CD4-positive, alpha-beta T cell treated with Interleukin-1 beta for 1 hour (primary cell): Measurements from ENCODE around the gene HOXB8.

ENCODE experiments used
- DNase-seq, 2 donors: peaks; one replicate each; pipeline ENCODE4 v3.0.0-alpha.2; 2020 to 2022

Gene HOXB8

DNA sequence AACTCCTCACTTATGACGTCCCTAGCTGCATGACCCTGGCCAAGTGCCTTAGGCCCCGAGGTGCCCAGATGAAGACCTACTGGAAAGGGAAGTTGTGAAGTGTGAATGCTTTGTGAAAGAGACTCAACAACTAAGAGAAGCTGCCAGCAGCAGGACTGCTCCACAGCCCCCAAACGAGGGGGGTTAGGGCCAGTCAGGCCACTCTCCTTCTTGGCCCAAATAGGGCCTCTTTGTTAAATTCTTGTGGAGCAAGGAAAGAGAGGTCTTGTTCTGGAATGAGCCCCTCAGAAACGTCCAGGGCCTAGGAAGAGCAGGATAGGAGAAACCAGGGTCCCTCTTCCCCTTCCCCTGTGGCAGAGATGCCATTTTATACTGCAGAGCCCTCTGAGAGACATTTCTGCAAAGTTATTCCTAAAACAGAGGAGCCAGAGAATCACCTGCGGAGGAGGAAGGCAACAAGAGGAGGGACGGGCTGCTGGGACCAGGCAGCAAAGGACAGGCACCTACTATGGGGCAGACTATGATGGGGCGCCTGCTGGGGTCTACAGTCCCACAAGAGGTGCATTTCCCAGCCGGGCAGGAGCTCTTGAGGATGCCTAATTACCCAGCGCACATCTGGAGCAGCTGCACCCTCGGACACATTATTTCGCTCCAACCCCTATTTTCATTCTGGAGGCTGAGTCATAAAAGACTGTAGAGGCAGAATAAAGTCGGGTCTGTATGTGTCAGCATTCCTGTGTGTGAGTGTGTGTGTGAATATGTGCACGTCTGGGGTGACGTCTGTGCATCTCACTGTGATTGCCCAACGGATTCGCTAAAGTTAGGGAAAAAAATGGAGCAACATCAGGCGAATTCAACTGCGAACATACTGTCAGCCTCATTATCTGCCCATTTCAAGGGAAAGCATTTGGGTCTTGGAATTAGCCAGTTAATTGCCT lies 22.5 kb upstream of the HOXB8 start:
- DNase-seq, result no peak

DNA sequence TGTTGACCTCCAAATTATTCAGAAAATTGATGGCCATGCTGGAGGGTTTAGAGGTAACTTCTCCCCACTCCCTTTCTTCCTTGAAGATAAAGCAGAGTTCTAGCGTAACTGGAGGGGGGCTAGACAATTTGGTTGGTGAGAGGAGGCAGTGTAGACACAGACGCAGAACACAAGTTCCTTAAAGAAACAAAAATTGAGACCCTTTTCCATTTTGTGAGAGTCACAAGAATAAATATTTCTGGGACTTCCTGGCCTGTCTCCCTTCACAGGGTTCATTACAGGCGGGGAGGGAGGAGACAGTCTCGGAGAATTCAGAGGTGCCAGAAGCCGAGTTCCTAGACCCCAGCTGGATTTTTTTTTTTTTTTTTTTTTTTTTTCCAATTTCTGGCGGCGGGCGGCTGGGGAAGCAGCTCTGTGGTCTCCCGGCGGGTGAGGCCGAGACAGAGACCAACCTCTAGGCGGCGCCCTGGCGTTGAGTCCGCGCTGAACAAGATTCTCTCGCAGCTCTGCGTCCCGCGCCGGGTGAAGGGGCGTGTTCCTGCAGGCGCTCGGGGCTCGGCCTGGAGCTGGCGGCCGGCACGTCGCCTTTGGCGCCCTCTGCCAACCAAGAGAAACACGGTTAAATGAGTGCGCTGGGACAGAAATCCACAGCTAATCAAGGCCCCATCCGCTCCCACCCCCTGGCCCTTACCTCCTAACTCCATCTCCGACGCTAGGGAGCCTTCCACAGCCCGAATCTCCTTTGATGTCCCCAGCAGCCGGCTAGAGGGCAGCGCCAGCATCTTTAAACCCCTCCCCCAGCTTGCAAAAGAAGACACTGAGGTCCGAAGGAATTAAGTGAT lies 21.3 kb upstream of the HOXB8 start:
- DNase-seq, result peak; percentile 58 to 64

- no peak for DNase-seq
These were observed 19.6 kb upstream of the HOXB8 start for GRCh38 chr17:48634493-48635208.

- DNase-seq, result no peak
These were observed 18.2 kb upstream of the HOXB8 start for GRCh38 chr17:48633266-48633677.

GRCh38 chr17:48632579-48633265 lies 17.6 kb upstream of the HOXB8 start:
- no peak for DNase-seq

DNA sequence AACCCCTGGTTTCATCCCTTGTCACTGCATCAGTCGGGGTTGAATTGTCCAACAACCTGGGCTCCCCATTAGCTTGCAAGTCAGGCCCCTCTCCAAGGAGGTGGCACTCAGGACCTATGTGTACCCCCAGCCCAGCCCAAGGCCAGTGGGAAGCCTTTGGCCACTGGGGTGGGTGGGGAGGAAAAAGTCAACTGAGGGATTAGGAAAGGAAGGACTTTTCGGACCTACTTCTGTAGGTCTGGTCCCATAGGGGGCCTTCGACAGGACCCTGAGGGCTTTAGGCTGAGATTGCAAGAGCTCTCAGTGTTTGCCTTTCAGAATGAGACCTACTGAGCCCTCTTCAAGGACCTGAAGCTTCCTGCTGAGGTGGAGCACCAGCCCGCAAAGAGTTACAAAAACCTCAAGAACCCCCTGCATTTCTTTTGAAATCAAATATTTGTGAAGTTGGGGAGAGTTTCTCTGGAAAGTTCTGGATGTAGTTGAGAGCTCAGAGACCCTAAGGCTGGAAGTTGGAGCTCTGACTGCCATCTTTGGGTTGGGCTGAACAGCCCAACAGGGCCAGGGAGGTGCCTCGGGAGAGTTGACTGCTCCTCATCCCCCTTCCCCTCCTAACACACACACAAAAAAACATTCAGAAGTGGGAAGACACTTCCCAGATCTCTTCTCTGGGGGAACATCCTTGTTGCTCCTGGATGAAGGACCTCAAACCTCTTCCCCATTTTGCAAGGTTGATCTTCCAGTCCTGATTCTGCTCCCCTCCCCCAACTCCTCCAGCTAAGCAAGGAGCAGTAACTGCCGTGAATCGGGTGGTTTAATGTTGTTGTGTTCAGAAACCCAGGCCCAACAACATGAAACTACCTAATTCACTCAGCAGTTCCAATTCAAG lies 16.8 kb upstream of the HOXB8 start:
- DNase-seq, result no peak

GRCh38 chr17:48630925-48631692 lies 16.0 kb upstream of the HOXB8 start:
- no peak for DNase-seq

- no peak for DNase-seq
These were observed 15.2 kb upstream of the HOXB8 start for GRCh38 chr17:48630009-48630924.

DNA sequence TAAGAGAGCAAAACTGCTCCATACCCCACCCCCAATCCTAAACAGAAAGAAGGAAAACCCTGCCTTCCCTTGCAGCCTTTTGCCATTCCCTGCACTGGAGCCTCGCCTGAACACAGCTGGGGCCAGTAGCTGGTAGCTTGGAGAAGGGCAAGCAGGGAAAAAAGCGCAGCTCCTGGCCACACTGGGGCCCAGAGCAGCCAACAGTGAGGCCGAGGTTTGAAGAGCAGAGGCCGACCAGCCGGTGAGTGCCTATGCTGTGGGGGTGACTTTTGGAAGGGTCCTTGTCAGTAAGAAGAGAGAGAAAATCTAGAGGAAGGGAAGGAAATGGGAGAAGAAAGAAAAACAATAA lies 14.3 kb upstream of the HOXB8 start:
- DNase-seq, result no peak

DNA sequence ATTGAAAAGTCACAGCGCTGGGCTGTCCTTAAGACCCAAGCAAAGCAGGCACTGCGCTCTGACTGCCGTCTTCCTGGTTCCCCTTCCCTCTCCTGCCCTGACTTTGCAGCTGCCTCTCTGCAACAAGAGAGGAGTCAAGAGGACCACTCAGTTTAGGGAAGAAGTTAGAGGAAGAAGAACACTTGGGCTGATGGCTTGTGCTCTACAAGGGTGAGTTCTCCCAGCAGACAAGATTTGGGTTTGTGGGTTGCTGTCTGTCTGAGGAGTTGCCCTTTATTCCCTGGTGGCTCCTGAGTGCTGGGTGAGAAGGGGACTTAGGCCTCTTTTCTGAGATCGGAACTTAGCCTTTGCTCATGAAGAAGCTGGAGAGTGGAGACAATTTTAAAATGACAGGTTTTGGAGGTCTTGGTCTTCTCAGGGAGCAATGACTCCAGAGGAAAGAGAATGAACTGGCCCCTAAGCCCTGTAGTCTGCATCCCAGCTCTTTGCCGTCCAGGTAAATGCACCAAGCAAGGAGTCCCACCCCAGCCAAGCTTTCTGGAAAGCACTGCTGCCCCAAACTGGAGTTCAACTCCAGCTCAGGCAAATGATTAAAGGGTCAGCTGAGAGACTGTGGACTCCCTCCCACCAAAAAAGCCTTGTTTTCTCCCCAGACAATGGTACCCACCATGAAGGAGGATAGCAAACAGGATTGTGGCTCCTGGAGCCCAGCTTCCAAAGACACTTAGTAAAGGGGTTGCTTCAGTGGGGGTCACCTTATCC lies 13.7 kb upstream of the HOXB8 start:
- no peak for DNase-seq

DNA sequence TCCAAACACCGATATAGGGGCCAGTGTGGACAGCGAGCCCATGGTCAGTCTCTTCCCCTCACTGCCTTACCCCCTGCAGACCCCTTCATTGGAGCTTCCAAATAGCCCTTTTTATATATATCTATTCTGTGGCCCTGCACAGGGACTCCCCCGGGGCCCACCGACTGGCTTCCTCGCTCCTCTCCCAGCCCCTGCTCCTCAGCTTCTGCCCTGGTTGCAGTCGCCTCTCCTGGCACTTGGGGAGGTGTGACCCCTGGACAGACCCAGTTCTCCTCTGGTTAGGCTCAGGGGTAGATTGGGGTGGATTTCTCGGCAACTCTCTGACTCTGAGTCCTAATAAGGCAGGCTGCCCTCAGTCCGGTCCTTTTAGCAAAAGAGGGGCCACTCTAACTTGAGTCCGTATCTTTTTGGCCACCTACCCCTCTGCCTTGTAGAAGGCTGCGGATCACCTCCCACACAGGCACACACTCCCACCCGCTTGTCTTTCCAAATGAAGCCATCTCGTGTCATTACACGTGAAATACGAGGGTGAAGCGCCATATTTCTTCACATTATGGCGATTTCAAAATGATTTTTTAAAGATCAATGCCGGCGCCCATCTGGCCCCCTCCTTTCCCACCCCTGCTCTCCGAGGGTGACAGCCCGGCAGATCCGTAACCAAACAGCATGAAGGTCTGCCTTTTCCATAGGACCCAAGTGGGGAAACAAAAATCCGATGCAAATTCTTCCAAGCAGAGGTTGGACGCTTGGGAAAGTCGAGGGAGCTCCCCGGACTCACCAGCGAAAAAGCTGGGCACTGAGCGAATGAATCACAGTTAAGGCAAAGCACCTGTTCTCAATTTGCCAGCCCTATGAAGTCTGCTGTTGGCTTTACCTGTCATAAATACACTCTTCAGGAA lies 12.8 kb upstream of the HOXB8 start:
- DNase-seq, result no peak

DNA sequence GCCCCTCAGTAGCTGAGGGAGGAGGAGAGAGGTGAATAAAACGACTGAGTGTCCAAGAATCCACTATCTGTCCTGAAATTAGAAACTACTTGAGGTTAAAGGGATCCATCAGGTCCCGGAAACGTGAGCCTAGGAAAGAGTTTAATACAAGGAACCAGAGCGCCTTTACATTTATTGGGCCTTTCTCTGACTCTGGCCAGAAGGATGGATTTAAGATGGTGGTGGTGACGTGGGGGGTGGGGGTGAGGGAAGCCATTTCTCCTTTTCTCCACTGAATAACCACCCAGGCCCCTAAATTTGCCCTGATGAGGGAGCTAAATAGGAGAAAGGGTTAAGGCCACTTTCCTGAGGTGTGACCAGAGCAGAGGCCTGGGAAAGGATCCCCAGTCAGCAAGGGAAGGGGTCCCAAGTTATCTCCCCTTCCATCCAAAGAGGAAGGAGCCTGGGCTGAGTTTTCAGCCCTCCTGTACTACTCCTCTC lies 12.1 kb upstream of the HOXB8 start:
- no peak for DNase-seq

- peak; percentile 42 to 43 for DNase-seq
These were observed 11.4 kb upstream of the HOXB8 start, which contains the start of gene HOXB9 for GRCh38 chr17:48626245-48627117. Gene HOXB9, minus strand, starts transcription at chr17:48626358. Its CDS starts 89 bp downstream, at chr17:48626269.

DNA sequence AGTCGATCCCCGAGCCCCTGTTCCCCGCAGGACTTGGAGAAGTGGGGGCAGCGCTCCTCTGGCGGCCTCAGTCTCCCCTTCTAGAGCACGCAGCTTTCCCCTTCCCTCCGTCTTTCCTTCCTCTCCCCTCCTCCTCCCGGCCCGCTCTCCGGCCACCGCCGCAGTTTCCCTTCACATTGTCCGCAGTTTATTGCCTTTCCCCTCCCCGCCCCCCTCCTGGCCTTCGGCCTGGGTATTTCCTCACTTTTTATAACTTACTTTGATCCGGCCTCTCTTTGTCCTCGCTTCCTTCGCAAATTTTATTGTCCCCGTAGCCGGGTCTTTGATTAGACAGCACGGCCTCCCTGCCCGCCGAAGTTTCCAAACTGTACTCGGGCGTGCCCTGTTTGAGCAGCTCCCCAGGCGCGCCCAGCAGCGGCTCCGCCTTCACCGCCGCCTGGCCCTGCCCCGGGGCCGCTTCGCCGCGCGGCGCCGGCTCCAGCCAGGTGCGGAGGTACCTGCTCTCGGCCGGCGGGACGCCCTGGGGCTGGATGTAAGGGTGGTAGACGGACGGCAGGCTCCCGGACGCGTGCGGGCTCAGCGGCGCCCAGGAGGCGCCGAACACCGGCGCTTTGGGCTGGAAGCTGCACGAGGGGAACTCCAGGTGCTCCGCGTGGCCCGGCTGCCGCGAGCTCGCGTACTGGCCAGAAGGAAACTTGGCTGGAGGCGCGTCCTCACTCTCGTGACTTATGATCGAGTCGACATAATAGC lies 10.6 kb upstream of the HOXB8 start:
- DNase-seq, result peak; percentile 27 to 42
